Keratinocyte (primary cell): Measurements from ENCODE around the gene AOC1.

ENCODE experiments used
- CTCF ChIP-seq, 3 experiments: IDR thresholded peaks in 1 of 3; conservative IDR thresholded peaks in 1 of 3; optimal IDR thresholded peaks in 1 of 3; 2 replicates in 2 of 3; 3 replicates in 1 of 3; pipeline versions ENCODE3 to v1.5.1; 2011; ENCODE audit warnings: low read length in 3 of 3, mild to moderate bottlenecking in 3 of 3, moderate library complexity in 2 of 3, control low read depth in 1 of 3, inconsistent platforms in 1 of 3; ENCODE audit not compliant: insufficient read depth in 2 of 3; ENCODE audit errors: extremely low read depth in 1 of 3
- EZH2 ChIP-seq: IDR thresholded peaks from one replicate; pipeline ENCODE4 v1.6.1; 2012; ENCODE audit warnings: inconsistent platforms, mild to moderate bottlenecking, low read length, moderate library complexity

GRCh38 chr7:150877536-150877935 lies 25.2 kb downstream of the AOC1 start:
- TF ChIP-seq CTCF (optimal IDR thresholded peaks at IDR 0.05 in 1 of 3, IDR thresholded peaks at IDR 0.05 in 1 of 3, conservative IDR thresholded peaks at IDR 0.05 in 1 of 3; ENCODE audit: extremely low read depth in 1 of 3, insufficient read depth in 2 of 3, low read length in 3 of 3) (no peak), EZH2 (no peak)
